Stomach (tissue), 9 donors: ENCODE measurements around the gene PDCD2L. TPM values are rescaled to one million over a fixed set of nuclear protein-coding genes. Genes with fewer than 3 reads are reported as not detected.
A peak's percentile ranks its signal among the peaks of the same experiment; 100 is the strongest.
"Not testable (repeated sequence)": the region's sequence is repeated elsewhere in the genome, so short reads cannot be mapped to it uniquely, and the experiment has no call there.

Experiments
- DNase-seq, 2 donors: peaks; one replicate each; pipeline versions ENCODE4 v3.0.0 to v3.0.0-alpha.2; 2013 to 2019
- H3K27ac ChIP-seq, 5 donors: fragments of 200-600 bp in 4 of 5; sonication (generic) in 4 of 5; one replicate each; pipeline ENCODE4 v1.5.1; 2013 to 2019; ENCODE audit warnings: mild to moderate bottlenecking in 1 of 5, moderate library complexity in 1 of 5
- H3K27me3 ChIP-seq, 3 donors: fragments of 200-600 bp; sonication (generic); one replicate each; pipeline ENCODE4 v1.5.1; 2017 to 2019; ENCODE audit warnings: mixed run types in 1 of 3
- H3K36me3 ChIP-seq, 4 donors: fragments of 200-600 bp; sonication (generic); 1 replicate in 3 of 4; 2 replicates in 1 of 4; pipeline ENCODE4 v1.5.1; 2016 to 2019
- H3K4me1 ChIP-seq, 4 donors: fragments of 200-600 bp; sonication (generic); one replicate each; pipeline ENCODE4 v1.5.1; 2016 to 2019
- H3K4me3 ChIP-seq, 4 donors: fragments of 200-600 bp; sonication (generic) in 3 of 4; one replicate each; pipeline ENCODE4 v1.5.1; 2016 to 2019; ENCODE audit warnings: mild to moderate bottlenecking in 1 of 4
- H3K9me3 ChIP-seq, 4 donors: fragments of 200-600 bp; sonication (generic); one replicate each; pipeline ENCODE4 v1.5.1; 2016 to 2019
- CTCF ChIP-seq, 7 experiments: fragments of 450-650 bp in 4 of 7; fragments of 200-600 bp in 3 of 7; sonication (generic) in 3 of 7; IDR thresholded peaks; one replicate each; pipeline ENCODE4 v1.5.1; 2016 to 2019; ENCODE audit warnings: antibody characterized with exemption in 7 of 7, control low read depth in 2 of 7, mild to moderate bottlenecking in 1 of 7
- EP300 ChIP-seq: sonication (generic); formaldehyde crosslinking; IDR thresholded peaks from one replicate; pipeline ENCODE4 v1.6.1; 2017; ENCODE audit warnings: antibody characterized with exemption
- POLR2A ChIP-seq, 4 donors: fragments of 450-650 bp; IDR thresholded peaks; one replicate each; pipeline ENCODE4 v1.6.1; 2016; ENCODE audit warnings: antibody characterized with exemption in 4 of 4, control low read depth in 2 of 4, mild to moderate bottlenecking in 1 of 4, moderate library complexity in 1 of 4
- POLR2AphosphoS5 ChIP-seq, 3 donors: sonication (generic); formaldehyde crosslinking; IDR thresholded peaks; one replicate each; pipeline ENCODE4 v1.6.1; 2016; ENCODE audit warnings: antibody characterized with exemption in 3 of 3
- WGBS, 5 donors: extraction: QIAGEN DNeasy Blood & Tissue Kit in 3 of 5; methylation state at CpG; one replicate each; pipeline versions ENCODE4 v1.1.5 to v1.1.7; 2013 to 2018; 5-methylcytosine and 5-hydroxymethylcytosine counted together
- intact Hi-C: fragments of 100-400 bp; cut with DNase I; formaldehyde crosslinking; loops from one replicate; pipeline ENCODE4 v1.15.1; 2023; ENCODE audit warnings: low total_unique reads
- polyA plus RNA-seq, 3 donors: library from polyadenylated mRNA; stranded (reverse); fragments of 200-250 nt; gene quantifications; one replicate each; pipeline ENCODE4 v1.2.3, GENCODE V29; 2013
- total RNA-seq, 5 donors: library from RNA; depleted of rRNA; stranded (reverse); fragments of >200 nt; gene quantifications; one replicate each; pipeline versions ENCODE4 v1.1.0 to v1.2.3, GENCODE V29; 2014 to 2016
- donor health status: healthy with polysubstance abuse.
- donor health status: Bipolar disorder and iron deficiency.
- donor health status: healthy.

The PDCD2L gene
- total and polyA plus RNA-seq, 8 donors, result 4.6 to 33.5 (median 10.6) TPM

GRCh38 chr19:34365463-34366401 is 38.5 kb upstream of the PDCD2L start:
- TF ChIP-seq POLR2AphosphoS5 (IDR thresholded peaks at IDR 0.05) (no peak), EP300 (no peak), CTCF (IDR thresholded peaks at IDR 0.05) (no peak), POLR2A (IDR thresholded peaks at IDR 0.05) (no peak)
- peak overlapping the region; percentile 92 to 99 (median 97) for H3K4me3 ChIP-seq
- peaks cover 22 to 43% (median 41%) of the 10 kb centered on the region in 4 donors for H3K36me3 ChIP-seq
- peak; percentile 66 to 70 for DNase-seq
- no peaks in the 10 kb centered on the region for H3K9me3 ChIP-seq
- peak overlapping the region; percentile 83 to 88 (median 87) for H3K27ac ChIP-seq
- peaks cover 19 to 57% (median 48%) of the 10 kb centered on the region in 4 donors for H3K4me1 ChIP-seq
- no peaks in the 10 kb centered on the region for H3K27me3 ChIP-seq
- WGBS, 5 donors, result 5 to 11% (median 6%) methylated on average over 26 to 45 of the region's 45 CpGs
- intact Hi-C loops, result no loop called here

GRCh38 chr19:34366738-34367623 is 37.2 kb upstream of the PDCD2L start:
- Histone ChIP-seq H3K9me3 (no peaks in the 10 kb centered on the region), H3K36me3 (peaks cover 28 to 56% (median 53%) of the 10 kb centered on the region in 4 donors), H3K27me3 (no peaks in the 10 kb centered on the region), H3K27ac (peak overlapping the region in 2 of 5 donors; percentile 87 to 88), H3K4me1 (peaks cover 19 to 61% (median 48%) of the 10 kb centered on the region in 4 donors), H3K4me3 (peak overlapping the region; percentile 92 to 99 (median 97))
- DNase-seq, result peak in 1 of 2 donors; percentile 62
- no peak for TF ChIP-seq CTCF (IDR thresholded peaks at IDR 0.05)
- no peak for TF ChIP-seq POLR2A (IDR thresholded peaks at IDR 0.05)
- TF ChIP-seq EP300, result no peak
- no peak for TF ChIP-seq POLR2AphosphoS5 (IDR thresholded peaks at IDR 0.05)
- 68 to 87% (median 84%) methylated on average over 5 to 10 of the region's 10 CpGs for WGBS, 5 donors
- intact Hi-C loops, result no loop called here

- Histone ChIP-seq H3K27ac (no peak overlapping the region), H3K4me1 (peaks cover 19 to 61% (median 48%) of the 10 kb centered on the region in 4 donors), H3K9me3 (no peaks in the 10 kb centered on the region), H3K27me3 (no peaks in the 10 kb centered on the region), H3K4me3 (no peak overlapping the region), H3K36me3 (peaks cover 28 to 62% (median 59%) of the 10 kb centered on the region in 4 donors)
- 86 to 90% (median 88%) methylated on average over 8 of the region's 8 CpGs for WGBS, 5 donors
- TF ChIP-seq POLR2AphosphoS5 (IDR thresholded peaks at IDR 0.05) (no peak), POLR2A (IDR thresholded peaks at IDR 0.05) (no peak), EP300 (no peak), CTCF (IDR thresholded peaks at IDR 0.05) (no peak)
- DNase-seq, result no peak
- intact Hi-C loops, result no loop called here
Measured at GRCh38 chr19:34367624-34367957, 36.6 kb upstream of the PDCD2L start.

- Histone ChIP-seq H3K36me3 (peaks cover 28 to 69% (median 67%) of the 10 kb centered on the region in 4 donors), H3K9me3 (no peaks in the 10 kb centered on the region), H3K4me3 (no peak overlapping the region), H3K27ac (no peak overlapping the region), H3K27me3 (no peaks in the 10 kb centered on the region), H3K4me1 (peaks cover 19 to 61% (median 48%) of the 10 kb centered on the region in 4 donors)
- intact Hi-C loops, result no loop called here
- no peak for DNase-seq
- no peak for TF ChIP-seq CTCF (IDR thresholded peaks at IDR 0.05)
- TF ChIP-seq EP300, result no peak
- TF ChIP-seq POLR2A (IDR thresholded peaks at IDR 0.05), result no peak
- TF ChIP-seq POLR2AphosphoS5 (IDR thresholded peaks at IDR 0.05), result no peak
- 52 to 86% (median 67%) methylated on average over 5 to 10 of the region's 10 CpGs for WGBS, 5 donors
Measured at GRCh38 chr19:34368338-34368737, 35.9 kb upstream of the PDCD2L start.

- H3K9me3 ChIP-seq, H3K27ac ChIP-seq, DNase-seq, H3K4me3 ChIP-seq, H3K27me3 ChIP-seq, intact Hi-C loops: not testable (repeated sequence)
- 72 to 79% (median 77%) methylated on average over 10 of the region's 10 CpGs for WGBS, 5 donors
- peaks cover 29 to 78% (median 75%) of the 10 kb centered on the region in 4 donors for H3K36me3 ChIP-seq
- peaks cover 19 to 61% (median 48%) of the 10 kb centered on the region in 4 donors for H3K4me1 ChIP-seq
Measured at GRCh38 chr19:34369166-34369565, 35.0 kb upstream of the PDCD2L start.
